Activated CD4-positive, alpha-beta T cell treated with anti-CD3 and anti-CD28 coated beads, Interleukin-2, amount 50 U/mL, for 48 hours (primary cell): ENCODE data around the gene ARFGAP1.
"Not testable (repeated sequence)": the region's sequence is repeated elsewhere in the genome, so short reads cannot be mapped to it uniquely, and the experiment has no call there.

Source experiments
- DNase-seq, 2 experiments: peaks; one replicate each; pipeline ENCODE4 v3.0.0-alpha.2; 2020

ARFGAP1 gene

DNA sequence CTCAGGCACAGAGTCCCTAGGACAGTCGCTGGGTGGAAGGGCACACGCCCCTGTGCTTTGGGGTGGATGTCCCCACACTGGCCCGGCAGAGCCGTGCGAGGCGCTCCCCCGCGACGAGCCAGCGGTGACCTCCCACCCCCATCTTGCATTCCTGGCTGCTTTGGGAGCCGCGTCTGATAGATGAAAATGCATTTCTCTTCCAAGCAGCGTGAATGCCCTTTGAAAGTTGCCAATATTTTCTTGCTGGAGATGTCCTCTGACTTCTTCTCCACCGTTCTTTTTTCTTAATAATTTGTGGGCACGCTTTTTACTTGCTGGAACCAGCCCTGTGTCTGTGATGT is 50.3 kb downstream of the ARFGAP1 start:
- no peak for DNase-seq

DNA sequence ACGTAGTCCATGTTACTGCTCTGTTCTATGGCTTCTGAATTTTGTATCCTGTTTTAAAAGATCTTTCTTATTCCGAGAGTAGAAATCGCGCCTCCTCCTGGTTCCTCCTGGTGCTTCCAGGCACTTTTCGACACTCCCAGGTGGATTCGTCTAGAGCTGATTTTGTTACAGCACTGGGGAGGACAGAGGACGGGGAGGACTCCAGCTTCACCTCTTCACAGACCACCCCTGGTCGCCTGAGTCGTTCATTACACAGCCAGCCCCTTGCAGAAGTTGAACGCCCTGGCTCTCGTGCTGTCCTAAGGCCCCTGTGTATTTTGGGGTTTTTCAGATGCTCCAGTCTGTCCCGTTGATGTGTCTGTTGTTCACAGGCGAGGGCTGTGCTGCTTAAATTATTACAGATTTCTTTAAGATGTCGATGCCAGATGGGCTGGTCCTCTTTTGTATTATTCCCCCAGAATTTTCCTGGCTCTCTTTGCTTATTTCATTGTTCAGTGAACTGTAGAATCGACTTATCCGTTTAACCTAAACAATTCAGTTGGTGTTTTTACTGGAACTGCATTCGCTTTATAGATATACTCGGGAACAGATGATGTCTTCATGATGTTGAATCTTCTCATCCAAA is 50.9 kb downstream of the ARFGAP1 start:
- DNase-seq = no peak

DNA sequence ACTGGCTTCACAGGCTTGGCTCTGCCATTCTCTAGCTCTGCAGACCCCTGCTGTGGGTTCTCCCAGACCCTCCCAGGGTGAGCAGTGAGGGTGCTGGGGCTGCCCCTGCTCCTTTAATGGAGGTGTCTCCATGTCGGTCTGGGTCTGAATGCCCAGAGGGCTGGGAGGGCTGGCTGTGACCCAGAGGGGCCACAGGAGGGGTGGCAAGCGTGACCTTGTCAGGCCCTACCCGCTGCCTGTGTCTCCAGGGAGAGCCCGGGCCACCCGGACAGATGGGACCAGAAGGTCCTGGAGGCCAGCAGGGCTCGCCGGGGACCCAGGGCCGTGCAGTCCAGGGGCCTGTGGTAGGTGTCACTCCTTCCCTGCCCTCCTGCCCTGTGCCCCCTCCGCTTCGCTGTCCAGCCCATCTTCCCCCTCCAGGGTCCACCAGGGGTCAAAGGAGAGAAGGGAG is 52.4 kb downstream of the ARFGAP1 start:
- no peak for DNase-seq

DNA sequence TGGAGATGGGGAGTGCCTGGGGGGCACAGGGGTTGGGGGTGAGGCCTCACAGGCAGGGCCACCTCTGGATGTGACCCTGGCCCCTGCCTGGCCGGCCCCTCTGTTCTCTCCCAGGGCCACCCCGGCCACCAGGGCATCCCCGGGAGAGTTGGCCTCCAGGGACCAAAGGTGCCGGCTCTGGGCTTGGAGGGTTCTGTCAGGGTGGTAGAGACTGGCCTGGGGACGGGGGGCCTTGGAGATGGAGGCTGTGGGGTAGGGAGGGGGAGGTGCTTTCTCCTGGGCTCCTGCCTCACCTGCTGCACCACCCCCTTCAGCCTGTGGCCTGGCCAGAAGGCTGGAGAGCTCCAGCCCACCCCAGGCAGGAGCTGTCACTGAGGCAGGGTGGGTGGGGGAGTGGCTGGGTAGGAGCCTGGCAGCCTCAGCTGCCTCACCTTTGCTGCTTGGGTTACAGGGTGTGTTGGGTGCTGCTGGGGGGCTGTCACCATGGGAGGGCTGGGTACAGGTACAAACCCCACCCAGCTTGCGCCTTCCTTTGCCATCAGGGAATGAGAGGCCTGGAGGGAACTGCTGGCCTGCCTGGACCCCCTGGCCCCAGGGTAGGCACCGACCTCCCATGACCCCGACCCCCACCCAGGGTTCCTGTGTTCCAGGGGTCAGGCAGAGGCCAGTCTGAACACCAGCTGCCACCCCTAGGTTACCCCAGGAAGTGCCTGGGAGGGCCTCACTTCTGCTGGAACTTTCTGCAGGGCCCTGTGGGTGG is 53.1 kb downstream of the ARFGAP1 start:
- DNase-seq = no peak

DNA sequence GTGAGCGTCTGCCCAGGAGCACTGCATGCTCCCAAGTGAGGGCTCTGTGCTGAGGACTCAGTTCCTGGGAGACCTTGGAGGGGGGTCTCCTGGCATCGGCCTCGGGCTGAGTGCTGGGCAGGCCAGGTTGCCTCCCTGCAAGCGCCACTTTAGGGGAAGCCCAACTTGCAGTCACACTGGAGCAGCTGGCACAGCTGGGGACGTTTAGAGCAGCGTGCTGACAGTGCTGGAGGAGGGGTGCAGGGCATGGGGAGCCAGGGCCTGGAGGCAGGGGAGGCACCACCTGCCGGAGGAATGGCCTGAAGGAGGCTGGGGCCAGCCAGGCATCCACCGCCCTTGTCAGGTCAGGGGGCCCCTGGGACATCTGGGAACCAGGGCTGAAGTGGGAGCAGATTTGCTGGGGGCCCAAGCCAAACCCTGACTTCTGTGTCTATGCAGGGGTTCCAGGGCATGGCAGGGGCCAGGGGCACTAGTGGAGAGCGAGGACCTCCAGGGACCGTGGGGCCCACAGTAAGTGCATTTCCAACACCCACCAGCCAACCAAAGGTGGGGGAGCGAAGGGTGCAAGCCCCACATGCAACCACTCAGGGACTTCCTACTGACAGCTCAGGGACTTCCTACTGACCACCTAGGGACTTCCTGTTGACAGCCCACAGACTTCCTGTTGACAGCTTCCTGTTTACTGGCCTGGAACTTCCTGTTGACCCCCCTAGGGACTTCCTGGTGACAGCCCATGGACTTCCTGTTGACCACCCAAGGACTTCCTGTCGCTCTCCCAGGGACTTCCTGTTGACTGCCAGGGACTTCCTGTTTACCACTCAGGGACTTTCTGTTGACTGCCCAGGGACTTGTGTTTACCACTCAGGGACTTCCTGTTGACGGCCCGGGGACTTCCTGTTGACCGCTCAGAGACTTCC is 54.0 kb downstream of the ARFGAP1 start:
- no peak for DNase-seq

GRCh38 chr20:63327231-63327745 is 54.7 kb downstream of the ARFGAP1 start:
- no peak for DNase-seq

- DNase-seq = no peak
These were observed 55.5 kb downstream of the ARFGAP1 start for GRCh38 chr20:63328026-63328700.

DNA sequence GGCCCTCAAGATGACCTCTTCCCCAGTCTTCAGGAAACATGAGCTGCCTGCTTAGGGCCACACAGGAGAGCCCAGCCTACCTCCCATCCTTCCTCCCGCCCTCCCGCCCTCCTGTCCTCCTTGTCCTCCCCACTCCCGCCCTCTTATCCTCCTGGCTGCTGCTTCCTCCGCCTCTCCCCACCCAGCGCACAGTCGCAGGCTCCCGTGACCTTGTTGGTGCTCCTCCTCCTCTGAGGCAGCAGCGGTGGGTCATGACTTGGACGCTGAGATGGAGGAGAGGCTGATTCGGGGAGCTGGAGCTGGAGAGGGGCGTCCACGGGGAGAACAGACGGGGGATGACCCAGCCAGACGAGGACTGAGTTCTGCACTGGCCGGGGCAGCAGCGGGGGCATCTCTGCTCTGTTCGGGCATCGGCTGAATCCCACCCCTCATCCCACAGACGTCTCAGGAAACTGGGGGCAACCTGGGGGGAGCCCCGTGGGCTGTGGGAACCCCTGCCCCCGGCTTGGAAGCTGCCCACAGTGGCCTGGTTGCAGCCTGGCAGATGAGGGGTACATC is 56.2 kb downstream of the ARFGAP1 start:
- no peak for DNase-seq

GRCh38 chr20:63329331-63330083 is 56.9 kb downstream of the ARFGAP1 start:
- no peak for DNase-seq

DNA sequence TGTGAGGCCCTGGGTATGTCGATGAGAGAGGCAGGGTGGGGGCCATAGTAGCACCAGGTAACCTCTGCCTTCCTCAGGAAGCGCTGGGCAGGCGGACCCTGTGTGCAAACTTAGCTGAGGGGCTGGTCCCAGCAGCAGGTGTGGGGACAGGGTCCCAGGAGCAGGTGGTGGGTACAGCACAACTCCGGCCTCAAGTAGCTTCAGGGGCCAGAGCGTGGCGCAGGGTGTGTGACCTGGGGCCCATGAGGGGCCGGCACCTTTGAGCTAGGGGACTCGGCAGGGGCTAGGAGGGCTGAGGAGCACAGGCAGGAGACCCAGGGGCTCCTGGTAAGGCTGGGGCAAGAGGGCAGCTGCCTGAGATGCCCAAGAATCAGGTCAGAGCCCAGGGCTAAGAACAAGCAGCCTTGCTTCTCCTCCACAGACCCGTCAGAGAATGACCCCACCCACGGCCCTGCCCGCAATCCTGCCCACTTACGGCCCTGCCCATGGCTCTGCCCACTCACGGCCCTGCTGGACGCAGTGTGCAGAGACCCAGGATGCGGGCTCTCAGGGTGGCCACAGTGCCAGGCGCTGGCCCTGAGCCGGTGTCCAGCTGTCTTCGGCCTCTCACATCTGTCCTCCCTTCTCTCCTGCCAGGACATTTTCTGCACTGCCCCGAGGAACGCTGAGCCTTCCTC is 57.6 kb downstream of the ARFGAP1 start:
- DNase-seq = no peak

GRCh38 chr20:63330940-63331339 is 58.3 kb downstream of the ARFGAP1 start:
- DNase-seq = no peak

- DNase-seq = no peak
These were observed 59.3 kb downstream of the ARFGAP1 start for GRCh38 chr20:63331741-63332400.

- no peak for DNase-seq
These were observed 60.1 kb downstream of the ARFGAP1 start for GRCh38 chr20:63332488-63333240.

GRCh38 chr20:63333241-63333836 is 60.7 kb downstream of the ARFGAP1 start:
- DNase-seq = no peak

GRCh38 chr20:63334356-63334755 is 61.7 kb downstream of the ARFGAP1 start:
- DNase-seq = no peak

DNA sequence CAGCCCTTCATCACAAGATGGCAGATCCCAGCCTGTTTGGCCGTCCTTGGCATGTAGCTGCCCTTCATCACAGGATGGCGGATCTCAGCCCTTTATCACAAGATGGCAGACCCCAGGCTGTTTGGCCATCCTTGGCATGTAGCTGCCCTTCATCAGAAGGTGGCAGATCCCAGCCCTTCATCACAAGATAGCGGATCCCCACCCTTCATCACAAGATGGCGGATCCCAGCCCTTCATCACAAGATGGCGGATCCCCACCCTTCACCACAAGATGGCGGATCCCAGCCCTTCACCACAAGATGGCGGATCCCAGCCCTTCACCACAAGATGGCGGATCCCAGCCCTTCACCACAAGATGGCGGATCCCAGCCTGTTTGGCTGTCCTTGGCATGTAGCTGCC is 62.4 kb downstream of the ARFGAP1 start:
- DNase-seq = not testable (repeated sequence)

GRCh38 chr20:63335711-63336110 is 63.1 kb downstream of the ARFGAP1 start:
- DNase-seq = no peak

GRCh38 chr20:63336232-63336752 is 63.7 kb downstream of the ARFGAP1 start:
- no peak for DNase-seq
